Breast epithelium (tissue), 3 donors: ENCODE data around the gene RNF220.

Experiments
- POLR2A ChIP-seq: fragments of 450-650 bp; IDR thresholded peaks from one replicate; pipeline ENCODE4 v1.6.1; 2016; ENCODE audit warnings: antibody characterized with exemption, mild to moderate bottlenecking, moderate library complexity
- TF ChIP-seq, protein P1 (sequence below), 3 donors: fragments of 450-650 bp; IDR thresholded peaks; one replicate each; pipeline ENCODE4 v1.5.1; 2016 to 2017; ENCODE audit warnings: antibody characterized with exemption in 3 of 3, mild to moderate bottlenecking in 3 of 3, moderate library complexity in 3 of 3

DNA sequence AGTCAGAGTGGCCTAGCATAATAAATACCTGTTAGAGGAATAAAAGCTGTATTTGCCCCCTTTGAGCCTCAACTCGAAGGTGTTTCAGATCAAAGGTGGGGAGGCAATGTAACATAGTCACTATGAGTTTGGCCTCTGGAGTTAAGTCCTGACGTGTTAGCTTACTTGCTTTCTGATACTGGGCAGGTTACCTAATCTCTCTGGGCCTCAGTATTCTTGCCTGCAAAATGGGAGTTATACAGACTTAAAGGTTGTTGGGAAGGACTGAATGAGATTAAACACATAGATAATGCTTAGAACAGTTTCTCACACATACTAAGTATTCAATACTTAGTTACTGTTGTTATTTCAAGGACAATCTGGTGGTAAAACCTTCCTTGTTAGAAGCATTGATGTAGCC lies 15.5 kb downstream of the RNF220 start:
- TF ChIP-seq POLR2A: no peak
- TF ChIP-seq, protein P1, sequence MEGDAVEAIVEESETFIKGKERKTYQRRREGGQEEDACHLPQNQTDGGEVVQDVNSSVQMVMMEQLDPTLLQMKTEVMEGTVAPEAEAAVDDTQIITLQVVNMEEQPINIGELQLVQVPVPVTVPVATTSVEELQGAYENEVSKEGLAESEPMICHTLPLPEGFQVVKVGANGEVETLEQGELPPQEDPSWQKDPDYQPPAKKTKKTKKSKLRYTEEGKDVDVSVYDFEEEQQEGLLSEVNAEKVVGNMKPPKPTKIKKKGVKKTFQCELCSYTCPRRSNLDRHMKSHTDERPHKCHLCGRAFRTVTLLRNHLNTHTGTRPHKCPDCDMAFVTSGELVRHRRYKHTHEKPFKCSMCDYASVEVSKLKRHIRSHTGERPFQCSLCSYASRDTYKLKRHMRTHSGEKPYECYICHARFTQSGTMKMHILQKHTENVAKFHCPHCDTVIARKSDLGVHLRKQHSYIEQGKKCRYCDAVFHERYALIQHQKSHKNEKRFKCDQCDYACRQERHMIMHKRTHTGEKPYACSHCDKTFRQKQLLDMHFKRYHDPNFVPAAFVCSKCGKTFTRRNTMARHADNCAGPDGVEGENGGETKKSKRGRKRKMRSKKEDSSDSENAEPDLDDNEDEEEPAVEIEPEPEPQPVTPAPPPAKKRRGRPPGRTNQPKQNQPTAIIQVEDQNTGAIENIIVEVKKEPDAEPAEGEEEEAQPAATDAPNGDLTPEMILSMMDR (IDR thresholded peaks at IDR 0.05): no peak
